ENCODE data around the gene TBC1D21. TPM values are rescaled to one million over a fixed set of nuclear protein-coding genes. Genes with fewer than 3 reads are reported as not detected.

TBC1D21 gene
- total and polyA plus RNA-seq, 8 donors: not detected

DNA sequence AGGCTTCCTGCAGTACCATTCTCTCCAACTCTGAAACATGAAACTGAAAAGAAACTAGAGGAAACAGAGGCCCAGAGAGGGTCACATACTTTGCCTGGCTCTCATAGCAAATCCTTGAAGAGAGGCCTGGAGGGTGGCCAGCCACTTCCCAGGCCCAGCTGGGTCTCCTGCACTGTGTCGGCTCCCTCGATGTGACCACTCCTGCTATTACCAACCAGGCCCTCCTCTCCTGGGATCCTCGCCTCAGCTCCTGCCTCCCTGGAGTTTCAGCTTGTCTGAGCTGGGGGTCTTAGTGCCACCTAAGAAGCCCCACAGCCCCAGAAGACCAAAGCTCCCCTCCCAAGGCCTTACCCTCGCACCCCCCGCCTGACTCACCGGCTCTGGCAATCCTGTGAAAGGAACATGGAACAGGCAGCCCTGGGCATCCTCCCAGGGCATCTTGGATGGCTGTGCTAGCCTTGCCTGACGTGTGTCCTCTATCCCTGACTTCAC lies 57.5 kb downstream of the TBC1D21 start:
- ATAC-seq: no peak
- FAIRE-seq: no peak
- TF ChIP-seq, protein P1, sequence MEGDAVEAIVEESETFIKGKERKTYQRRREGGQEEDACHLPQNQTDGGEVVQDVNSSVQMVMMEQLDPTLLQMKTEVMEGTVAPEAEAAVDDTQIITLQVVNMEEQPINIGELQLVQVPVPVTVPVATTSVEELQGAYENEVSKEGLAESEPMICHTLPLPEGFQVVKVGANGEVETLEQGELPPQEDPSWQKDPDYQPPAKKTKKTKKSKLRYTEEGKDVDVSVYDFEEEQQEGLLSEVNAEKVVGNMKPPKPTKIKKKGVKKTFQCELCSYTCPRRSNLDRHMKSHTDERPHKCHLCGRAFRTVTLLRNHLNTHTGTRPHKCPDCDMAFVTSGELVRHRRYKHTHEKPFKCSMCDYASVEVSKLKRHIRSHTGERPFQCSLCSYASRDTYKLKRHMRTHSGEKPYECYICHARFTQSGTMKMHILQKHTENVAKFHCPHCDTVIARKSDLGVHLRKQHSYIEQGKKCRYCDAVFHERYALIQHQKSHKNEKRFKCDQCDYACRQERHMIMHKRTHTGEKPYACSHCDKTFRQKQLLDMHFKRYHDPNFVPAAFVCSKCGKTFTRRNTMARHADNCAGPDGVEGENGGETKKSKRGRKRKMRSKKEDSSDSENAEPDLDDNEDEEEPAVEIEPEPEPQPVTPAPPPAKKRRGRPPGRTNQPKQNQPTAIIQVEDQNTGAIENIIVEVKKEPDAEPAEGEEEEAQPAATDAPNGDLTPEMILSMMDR (IDR thresholded peaks at IDR 0.05): no peak
- peak in 1 of 6 donors; percentile 42 for DNase-seq
- H3K4me3 ChIP-seq: no peak overlapping the region
- intact Hi-C loops (cut with DNase I): no loop called here
- H3K9me3 ChIP-seq: no peaks in the 10 kb centered on the region
- H3K27ac ChIP-seq: no peak overlapping the region
- no peaks in the 10 kb centered on the region for H3K36me3 ChIP-seq
- H3K27me3 ChIP-seq: no peaks in the 10 kb centered on the region
- 84 to 86% methylated on average over 6 to 7 of the region's 7 CpGs for WGBS, 2 donors
- H3K4me1 ChIP-seq: peaks cover 5 to 20% (median 12%) of the 10 kb centered on the region in 3 donors

GRCh38 chr15:73931441-73931840 lies 58.1 kb downstream of the TBC1D21 start:
- DNase-seq (peak in 1 of 6 donors; percentile 32), FAIRE-seq (no peak), ATAC-seq (no peak)
- H3K27me3 ChIP-seq: no peaks in the 10 kb centered on the region
- no peak overlapping the region for H3K4me3 ChIP-seq
- H3K9me3 ChIP-seq: no peaks in the 10 kb centered on the region
- no peak overlapping the region for H3K27ac ChIP-seq
- H3K4me1 ChIP-seq: peaks cover 5 to 20% (median 12%) of the 10 kb centered on the region in 3 donors
- TF ChIP-seq, protein P1 (IDR thresholded peaks at IDR 0.05): no peak
- 66 to 78% methylated on average over 2 of the region's 2 CpGs for WGBS, 2 donors
- H3K36me3 ChIP-seq: no peaks in the 10 kb centered on the region
- intact Hi-C loops (cut with DNase I): no loop called here

DNA sequence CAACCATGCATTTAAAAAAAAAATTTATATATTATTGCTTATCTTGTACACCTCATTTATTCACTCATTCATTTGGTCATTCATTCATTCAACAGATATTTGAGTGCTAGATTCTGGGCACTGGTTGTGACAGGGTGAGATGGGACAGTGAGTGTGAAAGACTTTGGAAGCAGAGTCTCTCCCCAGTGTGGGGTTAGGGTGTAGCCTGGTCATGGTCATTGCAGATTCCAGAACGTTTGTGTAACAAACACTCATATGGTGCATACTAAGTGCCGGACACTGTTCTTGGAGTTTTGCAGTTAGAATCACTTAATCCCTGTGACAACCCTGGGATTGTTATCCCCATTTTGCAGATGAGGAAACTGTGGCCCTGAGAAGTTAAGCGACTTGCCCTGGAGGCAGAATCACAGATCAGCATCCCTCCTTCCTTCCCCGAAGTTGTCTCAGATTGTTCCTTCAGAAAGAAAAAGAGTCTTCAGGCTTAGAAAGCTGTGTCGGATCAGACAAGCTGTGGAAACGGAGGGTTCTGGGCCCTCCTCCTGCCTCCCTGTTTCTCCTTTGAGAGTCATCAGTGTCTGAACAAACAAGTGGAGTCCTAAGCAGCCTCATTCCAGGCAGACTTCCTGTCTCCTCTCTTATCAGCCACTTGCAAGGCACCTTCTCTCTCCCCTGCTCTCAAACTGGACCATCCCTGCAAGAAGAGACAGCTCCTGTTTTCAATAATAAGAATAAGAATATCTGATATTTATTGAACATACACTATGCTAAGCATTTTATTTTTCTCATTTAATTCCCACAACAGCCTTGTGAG lies 59.2 kb downstream of the TBC1D21 start:
- 64 to 76% methylated on average over 6 of the region's 6 CpGs for WGBS, 2 donors
- H3K4me1 ChIP-seq: peaks cover 5 to 20% (median 12%) of the 10 kb centered on the region in 3 donors
- DNase-seq (peak in 1 of 6 donors; percentile 3), FAIRE-seq (no peak), ATAC-seq (no peak)
- H3K27ac ChIP-seq: no peak overlapping the region
- H3K27me3 ChIP-seq: no peaks in the 10 kb centered on the region
- no peaks in the 10 kb centered on the region for H3K36me3 ChIP-seq
- no peaks in the 10 kb centered on the region for H3K9me3 ChIP-seq
- no peak overlapping the region for H3K4me3 ChIP-seq
- TF ChIP-seq, protein P1 (IDR thresholded peaks at IDR 0.05): no peak
- intact Hi-C loops (cut with DNase I): no loop called here

GRCh38 chr15:73934281-73934680 lies 60.9 kb downstream of the TBC1D21 start:
- Histone ChIP-seq H3K36me3 (no peaks in the 10 kb centered on the region), H3K27ac (peak overlapping the region; percentile 5 to 59 (median 50)), H3K27me3 (no peaks in the 10 kb centered on the region), H3K9me3 (no peaks in the 10 kb centered on the region), H3K4me1 (peaks cover 5 to 14% (median 8%) of the 10 kb centered on the region in 3 donors), H3K4me3 (no peak overlapping the region)
- intact Hi-C loops (cut with DNase I): no loop called here
- 37 to 39% methylated on average over 7 of the region's 7 CpGs for WGBS, 2 donors
- TF ChIP-seq, protein P1 (IDR thresholded peaks at IDR 0.05): no peak
- DNase-seq (peak; percentile 63 to 88 (median 82)), ATAC-seq (peak; percentile 79 to 91 (median 88)), FAIRE-seq (no peak)

- H3K4me1 ChIP-seq: peaks cover 5 to 14% (median 8%) of the 10 kb centered on the region in 3 donors
- TF ChIP-seq, protein P1 (IDR thresholded peaks at IDR 0.05): no peak
- intact Hi-C loops (cut with DNase I): no loop called here
- DNase-seq (peak in 1 of 6 donors; percentile 49), ATAC-seq (peak in 1 of 4 donors; percentile 24), FAIRE-seq (no peak)
- H3K36me3 ChIP-seq: no peaks in the 10 kb centered on the region
- no peak overlapping the region for H3K27ac ChIP-seq
- 94 to 96% methylated on average over 2 to 4 of the region's 4 CpGs for WGBS, 2 donors
- H3K9me3 ChIP-seq: no peaks in the 10 kb centered on the region
- H3K27me3 ChIP-seq: no peaks in the 10 kb centered on the region
- H3K4me3 ChIP-seq: no peak overlapping the region
Observed at GRCh38 chr15:73935547-73935946, 62.2 kb downstream of the TBC1D21 start.

Data from pancreas (tissue), 10 donors.